Erythroblast (primary cell): Measurements from ENCODE around the gene HIF1A.

ENCODE experiments used
- GATA1 ChIP-seq: IDR thresholded peaks from 2 replicates; pipeline ENCODE4 v1.6.1; 2011; ENCODE audit warnings: low read depth, mild to moderate bottlenecking, control low read depth, low read length, moderate library complexity
- POLR2A ChIP-seq: IDR thresholded peaks from 2 replicates; pipeline ENCODE4 v1.6.1; 2011; ENCODE audit warnings: mild to moderate bottlenecking, low read length

DNA sequence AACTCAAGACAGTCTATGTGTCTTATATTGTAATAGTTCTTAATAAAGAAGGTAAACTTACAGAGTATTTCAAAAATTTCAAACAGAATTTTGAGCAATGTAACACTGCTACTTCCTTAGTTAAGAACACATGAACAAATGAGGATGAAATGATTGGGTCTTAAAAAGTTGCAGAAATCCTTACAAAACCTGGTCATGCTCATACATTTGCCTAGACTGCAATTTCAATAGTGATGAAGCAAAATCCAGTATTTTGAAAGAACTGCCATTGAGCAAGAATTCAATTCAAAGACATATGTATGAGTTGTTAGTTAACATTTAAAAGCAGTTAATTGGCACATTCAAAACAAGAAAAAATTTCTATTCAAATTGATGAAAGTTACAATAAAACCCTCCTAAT lies 17.8 kb upstream of the HIF1A start:
- TF ChIP-seq POLR2A (no peak), GATA1 (no peak)
